Superior temporal gyrus (tissue), 1 donor: Measurements from ENCODE around the gene HOXD1.

Source experiments
- DNase-seq: peaks from one replicate; pipeline ENCODE4 v3.0.0-alpha.2; 2016; ENCODE audit errors: extremely low spot score

Gene HOXD1

DNA sequence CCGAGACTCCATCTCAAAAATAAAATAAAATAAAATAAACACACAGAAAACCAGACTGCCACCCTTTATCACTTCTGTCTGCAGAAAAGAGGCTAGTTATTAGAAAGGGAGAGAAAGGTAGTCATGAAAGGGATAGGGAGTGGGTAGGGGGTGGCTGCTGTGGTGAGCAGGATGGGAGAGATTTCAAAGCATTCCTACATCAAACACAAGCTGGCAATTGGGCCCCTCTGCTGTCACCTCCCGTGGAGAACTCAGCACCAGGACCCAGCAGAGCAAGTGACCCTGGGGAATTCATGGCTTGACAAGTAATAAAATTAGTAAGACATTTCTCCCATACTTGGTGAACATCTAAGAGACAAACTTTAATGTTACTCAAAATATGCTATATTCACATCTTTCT lies 3.7 kb upstream of the HOXD1 start:
- DNase-seq, result no peak

DNA sequence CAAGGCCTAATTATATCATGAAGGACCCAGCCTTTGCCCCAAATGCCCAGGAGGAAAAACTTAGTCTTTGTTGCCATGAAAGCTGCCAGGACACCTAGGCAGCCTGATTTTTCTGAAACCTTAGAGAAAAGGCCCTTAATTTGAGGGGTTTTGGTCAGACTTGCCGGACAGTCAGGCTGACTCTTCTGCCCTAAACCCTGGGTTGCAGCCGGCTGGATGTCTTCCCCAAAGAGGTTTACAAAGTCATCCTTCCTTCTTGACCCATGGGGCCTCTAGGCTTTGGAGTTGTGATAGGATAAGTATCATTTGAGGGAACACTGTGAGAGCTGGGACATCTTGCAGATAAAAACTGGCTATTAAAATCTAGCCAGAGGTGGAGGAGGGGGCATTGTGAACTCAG lies 2.4 kb upstream of the HOXD1 start:
- DNase-seq, result no peak

DNA sequence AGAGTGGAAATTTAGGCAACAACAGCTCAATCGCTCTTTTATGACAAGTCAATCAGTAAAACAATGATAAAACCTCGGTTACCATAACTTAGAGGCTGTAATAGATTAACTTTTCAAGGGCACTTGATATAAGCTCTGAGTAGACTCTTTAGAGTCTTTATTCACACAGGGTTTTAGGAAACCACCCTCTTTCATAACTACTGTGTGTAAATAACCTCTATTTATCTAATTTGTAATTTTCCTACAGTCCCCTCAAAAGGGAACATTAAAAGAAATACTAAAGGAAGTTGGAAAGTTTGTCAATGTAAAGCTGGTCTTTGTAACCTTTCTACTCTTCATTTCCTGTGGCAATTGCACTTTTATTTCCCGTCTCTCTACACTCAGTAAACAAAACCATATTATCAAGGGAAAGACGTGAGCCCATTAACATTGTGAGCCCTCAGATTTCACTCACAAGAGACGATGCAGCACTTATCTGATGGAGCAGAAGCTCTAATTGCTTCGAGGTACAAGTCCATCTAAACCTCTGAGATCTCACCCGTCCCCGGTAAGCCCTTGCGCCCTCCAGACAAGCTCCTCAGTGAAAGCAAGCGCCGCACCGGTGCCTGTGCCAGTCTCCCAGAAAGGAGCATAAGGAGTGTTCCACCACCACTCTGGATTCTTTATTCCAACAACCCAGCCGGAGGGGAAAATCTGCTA lies 1.1 kb upstream of the HOXD1 start:
- no peak for DNase-seq

DNA sequence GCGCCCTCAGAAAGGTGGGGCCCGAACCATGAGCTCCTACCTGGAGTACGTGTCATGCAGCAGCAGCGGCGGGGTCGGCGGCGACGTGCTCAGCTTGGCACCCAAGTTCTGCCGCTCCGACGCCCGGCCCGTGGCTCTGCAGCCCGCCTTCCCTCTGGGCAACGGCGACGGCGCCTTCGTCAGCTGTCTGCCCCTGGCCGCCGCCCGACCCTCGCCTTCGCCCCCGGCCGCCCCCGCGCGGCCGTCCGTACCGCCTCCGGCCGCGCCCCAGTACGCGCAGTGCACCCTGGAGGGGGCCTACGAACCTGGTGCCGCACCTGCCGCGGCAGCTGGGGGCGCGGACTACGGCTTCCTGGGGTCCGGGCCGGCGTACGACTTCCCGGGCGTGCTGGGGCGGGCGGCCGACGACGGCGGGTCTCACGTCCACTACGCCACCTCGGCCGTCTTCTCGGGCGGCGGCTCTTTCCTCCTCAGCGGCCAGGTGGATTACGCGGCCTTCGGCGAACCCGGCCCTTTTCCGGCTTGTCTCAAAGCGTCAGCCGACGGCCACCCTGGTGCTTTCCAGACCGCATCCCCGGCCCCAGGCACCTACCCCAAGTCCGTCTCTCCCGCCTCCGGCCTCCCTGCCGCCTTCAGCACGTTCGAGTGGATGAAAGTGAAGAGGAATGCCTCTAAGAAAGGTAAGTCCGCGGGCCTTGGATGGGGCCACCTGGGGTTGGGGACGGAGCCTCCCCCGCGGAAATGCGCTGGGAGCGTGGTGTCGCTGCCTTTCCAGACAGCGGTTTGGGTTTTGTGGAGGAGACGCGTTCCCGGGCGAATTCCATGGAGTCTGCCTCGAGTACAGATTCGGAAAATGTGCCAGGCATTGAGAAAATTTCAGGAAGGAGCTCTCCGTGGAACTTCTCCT lies 559 bp downstream of the HOXD1 start:
- no peak for DNase-seq

DNA sequence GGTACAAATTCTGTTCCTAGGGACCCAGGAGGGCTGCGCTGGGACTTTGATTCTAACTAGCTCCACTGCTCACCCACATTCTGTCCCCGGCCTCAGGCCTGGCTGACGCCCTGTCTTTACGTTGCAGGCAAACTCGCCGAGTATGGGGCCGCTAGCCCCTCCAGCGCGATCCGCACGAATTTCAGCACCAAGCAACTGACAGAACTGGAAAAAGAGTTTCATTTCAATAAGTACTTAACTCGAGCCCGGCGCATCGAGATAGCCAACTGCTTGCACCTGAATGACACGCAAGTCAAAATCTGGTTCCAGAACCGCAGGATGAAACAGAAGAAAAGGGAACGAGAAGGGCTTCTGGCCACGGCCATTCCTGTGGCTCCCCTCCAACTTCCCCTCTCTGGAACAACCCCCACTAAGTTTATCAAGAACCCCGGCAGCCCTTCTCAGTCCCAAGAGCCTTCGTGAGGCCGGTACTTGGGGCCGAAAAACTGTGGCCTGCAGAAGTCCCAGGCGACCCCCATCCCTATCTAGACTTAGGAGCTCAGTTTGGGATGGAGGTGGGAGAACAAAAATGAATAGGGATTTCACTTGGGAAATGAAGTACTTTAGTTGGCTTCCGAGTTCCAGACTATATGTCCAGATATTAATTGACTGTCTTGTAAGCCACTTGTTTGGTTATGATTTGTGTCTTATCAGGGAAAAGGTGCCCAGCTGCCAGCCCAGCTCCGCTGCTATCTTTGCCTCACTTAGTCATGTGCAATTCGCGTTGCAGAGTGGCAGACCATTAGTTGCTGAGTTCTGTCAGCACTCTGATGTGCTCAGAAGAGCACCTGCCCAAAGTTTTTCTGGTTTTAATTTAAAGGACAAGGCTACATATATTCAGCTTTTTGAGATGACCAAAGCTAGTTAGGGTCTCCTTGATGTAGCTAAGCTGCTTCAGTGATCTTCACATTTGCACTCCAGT lies 1.5 kb downstream of the HOXD1 start:
- no peak for DNase-seq

DNA sequence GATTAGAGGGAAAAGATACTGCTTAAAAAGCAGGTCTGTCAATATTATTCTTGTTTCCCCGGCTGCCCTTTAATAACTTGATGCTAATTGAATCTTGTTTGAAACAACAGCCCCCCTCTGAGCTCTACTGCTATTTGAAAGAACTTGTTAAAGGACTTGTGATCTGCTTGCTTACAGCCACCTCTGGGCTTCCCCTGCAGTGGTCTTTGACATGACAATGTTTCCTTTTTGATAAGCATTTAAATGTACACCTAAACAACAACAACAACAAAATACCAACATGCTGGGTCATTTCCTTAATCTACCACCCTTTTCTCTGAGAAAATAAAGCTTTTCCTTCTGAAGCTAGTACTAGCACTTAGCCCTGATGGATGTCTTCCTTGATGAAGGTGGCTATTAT lies 3.9 kb downstream of the HOXD1 start:
- DNase-seq, result no peak

DNA sequence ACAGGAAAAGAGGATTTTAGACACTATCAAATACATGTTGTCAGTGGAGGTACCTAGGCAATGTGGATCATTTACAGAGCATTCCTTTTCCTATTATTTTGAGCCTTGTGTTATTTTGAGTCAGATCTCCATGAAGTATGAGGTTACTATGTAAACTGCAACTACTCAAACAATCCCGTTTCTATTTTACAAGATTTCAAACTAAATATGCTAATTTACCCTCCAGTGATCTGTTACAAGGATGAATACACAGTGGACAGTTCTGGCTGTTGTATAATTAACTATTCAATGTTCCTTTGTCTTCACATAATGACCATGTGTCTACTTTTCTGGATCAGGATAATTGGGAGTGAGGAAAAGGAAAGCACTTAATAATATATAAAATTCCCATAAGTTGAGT lies 4.6 kb downstream of the HOXD1 start:
- DNase-seq, result peak; percentile 69

DNA sequence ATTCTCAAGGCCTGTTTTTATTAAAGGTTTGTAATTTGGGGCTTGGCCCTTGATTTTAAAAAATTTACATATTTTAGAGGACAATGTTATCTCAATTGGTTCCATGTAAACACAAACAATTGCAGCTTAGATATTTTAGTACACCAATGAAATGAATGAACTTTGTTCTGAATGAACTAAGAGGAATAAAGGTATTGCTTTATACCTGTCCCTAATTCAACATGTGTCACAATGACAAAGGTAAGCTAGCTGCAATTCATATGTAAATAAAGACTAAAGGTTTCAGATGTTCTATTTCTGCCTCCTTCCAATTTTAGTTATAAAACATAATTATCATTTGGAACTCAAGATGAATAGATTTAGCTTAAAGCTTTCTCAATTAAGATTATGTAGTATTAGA lies 11.4 kb downstream of the HOXD1 start:
- DNase-seq, result no peak

DNA sequence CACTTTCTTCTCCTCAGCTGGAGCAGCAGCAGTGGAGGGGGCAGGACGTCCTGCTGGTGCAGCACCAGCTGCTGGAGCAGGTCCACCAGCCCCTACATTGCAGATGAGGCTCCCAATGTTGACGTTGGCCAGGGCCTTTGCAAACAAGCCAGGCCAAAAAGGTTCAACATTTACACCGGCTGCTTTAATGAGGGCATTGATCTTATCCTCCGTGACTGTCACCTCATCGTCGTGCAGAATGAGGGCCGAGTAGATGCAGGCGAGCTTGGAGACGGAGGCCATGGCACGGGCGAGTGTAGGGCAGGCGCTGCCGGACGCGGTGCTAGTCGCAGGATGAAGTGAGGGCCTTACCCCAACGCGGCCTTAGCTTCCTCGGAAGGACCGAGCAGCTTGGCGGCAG lies 12.5 kb downstream of the HOXD1 start:
- DNase-seq, result no peak

DNA sequence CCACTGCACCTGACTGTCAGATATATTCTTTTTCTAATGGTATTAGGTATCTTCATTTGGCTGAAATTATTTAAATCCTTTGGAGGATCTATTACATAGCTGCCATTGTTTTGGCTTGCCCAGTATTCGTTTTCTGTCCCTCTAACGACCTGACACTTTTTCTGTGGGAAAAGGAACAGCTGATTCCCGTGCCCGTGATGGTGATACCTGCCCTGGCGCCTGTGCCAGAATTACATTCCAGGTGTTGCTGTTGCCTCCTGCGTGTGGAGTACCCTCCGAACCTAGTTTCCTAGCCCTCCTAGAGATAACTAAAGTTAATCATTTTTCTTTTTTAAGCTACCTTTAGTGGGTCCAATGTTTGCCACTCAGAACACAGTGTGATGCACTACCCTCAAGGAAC lies 14.0 kb downstream of the HOXD1 start:
- DNase-seq, result no peak

DNA sequence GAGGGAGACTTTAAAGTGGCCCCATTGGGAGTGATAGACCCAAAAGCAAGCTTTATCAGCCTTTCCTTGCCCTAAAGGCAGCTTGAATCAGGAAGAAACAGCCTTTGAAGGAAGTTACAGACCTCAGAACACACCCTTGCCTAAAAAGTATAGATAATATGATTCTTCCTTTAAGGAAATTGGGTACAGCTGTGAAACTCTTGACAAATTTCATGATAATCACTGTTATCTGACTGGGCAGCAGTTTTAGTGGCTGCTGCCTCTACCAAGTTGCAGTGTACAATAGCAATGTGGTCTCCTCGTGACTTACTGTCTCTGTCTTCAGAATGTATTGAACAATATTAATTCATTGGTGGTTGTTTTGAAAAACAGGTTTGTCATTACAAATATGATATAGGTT lies 16.7 kb downstream of the HOXD1 start:
- no peak for DNase-seq

DNA sequence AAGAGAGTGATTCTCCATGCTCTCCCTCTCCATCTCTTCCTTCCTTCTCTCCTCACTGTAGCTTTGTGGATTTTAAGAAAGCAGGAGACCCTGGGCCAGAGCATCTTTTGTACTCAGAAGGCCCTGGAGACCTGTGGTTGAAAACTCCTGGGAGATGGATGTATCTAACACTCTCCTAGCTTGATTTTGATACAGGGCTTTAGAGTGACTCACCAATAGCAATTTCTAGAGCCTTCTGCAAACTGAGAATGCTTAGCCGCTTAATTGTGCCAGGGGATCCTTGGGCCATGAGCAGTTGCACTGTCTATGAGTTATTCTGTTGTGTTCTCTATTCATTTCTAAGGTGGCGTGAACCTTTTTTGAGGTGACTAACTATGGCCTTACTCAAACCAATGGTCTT lies 17.7 kb downstream of the HOXD1 start:
- no peak for DNase-seq

DNA sequence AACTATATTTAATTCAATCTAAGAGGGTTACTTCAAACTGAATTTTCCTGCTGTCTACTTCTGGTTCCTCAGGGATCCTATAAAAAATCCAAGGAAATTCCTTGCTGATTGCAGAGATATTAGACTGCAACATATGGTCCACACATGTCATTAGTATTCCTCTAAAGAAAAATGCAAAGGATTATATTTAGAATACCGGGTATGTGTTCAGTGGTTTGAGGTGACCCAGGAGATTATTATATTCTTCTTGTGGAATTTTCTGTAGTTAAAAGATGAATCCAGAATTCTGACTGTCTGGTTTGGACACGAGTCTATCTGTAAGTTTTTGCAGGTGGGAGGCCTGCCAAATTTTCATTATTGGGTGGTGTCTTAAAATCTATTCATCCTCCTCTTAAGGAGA lies 18.2 kb downstream of the HOXD1 start:
- DNase-seq, result no peak

DNA sequence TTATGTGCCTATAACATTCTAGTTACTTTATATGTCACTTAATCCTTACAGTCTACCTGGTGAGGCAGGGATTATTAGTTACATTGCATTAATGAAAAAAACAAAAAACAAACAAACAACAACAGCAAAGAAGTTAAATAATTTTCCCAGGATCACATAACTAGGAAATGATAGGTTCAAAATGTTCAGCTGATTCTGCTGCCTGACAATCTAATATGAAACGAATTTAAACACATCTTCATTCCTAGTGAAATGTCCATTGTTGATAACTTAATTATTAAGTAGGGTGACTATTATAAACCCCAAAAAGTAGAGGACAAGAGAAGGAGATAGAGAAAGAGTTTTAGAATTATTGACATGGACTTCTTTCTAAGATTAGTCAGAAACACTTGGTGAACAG lies 22.6 kb downstream of the HOXD1 start:
- no peak for DNase-seq

DNA sequence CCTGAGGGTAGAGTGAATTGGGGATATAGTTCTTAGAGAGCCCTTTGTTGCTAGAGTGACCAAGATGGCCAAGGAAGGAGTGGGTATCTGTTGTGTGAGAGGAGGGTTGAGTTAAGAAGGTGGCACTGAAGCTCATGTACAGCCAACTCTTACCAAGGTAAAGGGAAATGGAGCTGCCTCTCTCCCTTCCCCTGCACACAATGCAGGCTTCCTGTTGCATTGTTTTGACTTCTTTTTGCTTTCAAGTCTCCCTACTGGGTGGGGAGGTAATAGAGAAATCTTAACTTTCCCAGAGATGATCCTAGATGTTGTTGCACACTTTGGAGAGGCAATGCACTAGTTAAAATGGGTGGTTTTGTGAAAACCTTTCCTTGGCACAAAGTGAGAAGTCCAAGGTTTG lies 23.8 kb downstream of the HOXD1 start:
- no peak for DNase-seq

DNA sequence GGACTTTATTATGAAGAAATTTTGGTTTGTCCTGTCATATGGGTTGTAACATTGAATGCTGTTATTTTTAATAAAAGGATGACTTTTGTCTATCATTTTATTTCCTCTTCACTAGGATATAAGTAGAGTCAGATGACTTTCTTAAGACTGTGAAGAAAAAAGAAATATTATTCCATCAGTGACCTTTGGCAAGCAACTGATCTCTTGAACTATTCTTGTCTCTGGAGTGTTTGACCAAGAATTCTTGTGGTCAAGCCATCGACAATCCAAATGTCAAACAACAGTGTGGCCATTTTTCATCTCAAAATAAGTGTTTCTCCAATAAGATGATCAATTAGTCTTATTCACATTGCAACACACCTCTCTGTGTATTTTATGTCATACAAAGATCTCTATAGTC lies 24.9 kb downstream of the HOXD1 start:
- no peak for DNase-seq

DNA sequence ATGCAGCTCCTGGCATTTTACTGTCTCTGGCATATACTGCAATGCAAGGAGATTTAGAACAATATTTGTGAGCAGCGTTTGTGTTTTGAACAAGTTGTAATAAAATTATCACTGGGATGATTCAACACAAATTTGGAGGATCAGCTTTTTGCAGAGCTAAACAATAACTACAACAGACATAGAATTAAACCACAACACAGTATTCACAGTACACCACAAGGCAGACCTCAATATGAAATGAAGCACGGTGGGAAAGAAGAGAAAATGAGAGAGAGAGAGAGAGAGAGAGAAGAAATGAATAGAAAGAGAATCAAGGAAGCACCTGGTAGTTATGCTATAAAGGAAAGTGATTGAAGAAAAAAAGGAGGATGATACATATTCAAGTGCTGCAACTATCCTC lies 39.4 kb downstream of the HOXD1 start:
- DNase-seq, result no peak

DNA sequence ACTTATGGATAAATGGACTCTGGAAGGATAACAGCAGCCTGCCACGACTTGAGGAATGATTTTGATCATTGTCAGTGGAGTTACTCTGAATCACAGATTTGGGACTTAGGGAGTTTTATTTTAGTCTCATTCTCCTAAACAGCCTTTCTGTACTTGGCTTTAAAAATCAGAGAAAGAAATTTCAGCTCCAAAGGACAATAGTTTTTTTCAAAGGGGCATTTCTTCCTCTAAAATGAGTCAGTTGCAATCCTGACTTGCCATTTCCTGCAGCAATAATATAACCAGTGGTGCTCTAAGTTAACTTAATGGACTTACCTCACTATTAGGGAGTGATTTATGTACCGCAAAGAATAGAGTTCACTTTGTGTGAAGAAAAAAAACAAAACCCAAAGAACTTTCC lies 45.7 kb downstream of the HOXD1 start:
- no peak for DNase-seq

DNA sequence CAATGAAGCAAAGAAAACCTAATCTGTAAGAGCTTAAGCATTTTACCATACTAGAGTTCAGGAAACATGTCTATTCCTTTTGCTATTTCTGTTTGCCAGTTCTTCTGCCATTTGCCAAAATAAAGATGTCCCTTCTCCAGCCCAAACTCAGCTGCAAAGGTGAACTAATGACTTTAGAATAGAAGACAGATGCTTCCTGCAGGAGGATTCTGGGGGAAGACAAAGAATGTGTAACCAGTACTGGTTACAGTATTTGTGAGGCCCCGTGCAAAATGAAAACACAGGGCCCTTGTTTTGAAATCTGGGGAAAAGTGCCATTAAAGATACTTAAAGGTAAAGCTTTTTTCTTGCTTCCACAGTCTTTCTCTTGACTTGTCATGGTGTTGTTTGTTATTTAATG lies 46.5 kb downstream of the HOXD1 start:
- no peak for DNase-seq

DNA sequence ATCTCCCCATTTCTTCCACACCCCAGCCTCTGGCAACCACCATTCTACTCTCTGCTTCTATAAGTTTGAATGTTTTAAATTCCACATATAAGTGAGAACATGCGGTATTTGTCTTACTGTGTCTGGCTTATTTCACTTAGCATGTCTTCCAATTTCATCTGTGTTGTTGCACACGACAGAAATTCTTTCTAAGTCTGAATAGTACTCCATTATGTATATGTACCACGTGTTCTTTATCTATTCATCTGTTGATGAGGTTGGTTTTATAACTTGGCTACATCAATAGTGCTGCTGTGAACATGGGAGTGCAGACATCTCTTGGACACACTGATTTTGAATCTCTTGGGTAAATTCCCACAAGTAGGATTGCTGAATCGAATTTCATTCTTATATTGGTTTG lies 49.0 kb downstream of the HOXD1 start:
- no peak for DNase-seq

DNA sequence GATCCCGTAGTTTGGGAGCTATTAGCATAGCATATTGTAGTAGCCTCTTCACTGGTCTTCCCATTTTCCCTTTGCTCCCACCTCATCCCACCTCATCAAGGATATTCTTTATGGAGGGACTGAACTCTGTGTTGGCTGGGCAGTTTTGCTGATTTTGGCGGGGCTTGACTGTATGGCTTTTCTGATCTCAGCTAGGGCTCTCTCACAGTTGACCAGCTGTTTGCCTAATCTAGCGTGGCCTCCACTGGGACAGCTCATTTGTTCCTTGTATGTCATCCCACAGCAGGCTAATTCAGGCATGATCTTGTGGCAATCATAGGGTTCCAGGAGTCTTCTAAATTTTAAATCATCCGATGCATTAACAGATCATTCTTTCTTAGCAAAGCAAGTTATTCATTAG lies 50.6 kb downstream of the HOXD1 start:
- DNase-seq, result no peak

DNA sequence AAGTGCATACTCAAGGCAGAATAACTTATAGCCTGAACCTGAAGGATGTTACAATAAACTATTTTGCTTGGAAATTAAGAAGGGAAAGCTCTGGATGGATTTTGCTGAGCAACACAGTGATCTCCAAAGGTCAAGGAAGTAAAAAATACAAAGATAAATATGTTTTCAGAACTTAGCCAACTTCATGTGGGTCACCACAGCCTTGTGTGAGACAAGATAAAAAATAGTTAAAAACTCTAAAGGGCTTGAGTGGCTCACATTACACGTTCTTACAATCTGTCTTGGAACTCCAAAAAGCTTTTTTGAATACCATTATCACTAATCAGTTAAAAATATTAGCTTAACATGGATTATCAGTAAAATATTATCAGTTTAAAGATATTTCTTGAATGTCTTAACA lies 51.8 kb downstream of the HOXD1 start:
- no peak for DNase-seq
